HEK293 (cell line): ENCODE measurements around the gene NAPB.
A peak's percentile ranks its signal among the peaks of the same experiment; 100 is the strongest.

Experiments
- KLF10 ChIP-seq: fragments of 450-650 bp; IDR thresholded peaks from 2 replicates; pipeline ENCODE4 v1.5.1; 2018; ENCODE audit warnings: missing biosample characterization, mild to moderate bottlenecking, missing genetic modification characterization
- MEIS1 ChIP-seq: sonication (generic); formaldehyde crosslinking; IDR thresholded peaks from 2 replicates; pipeline ENCODE4 v1.8.1; 2022; ENCODE audit warnings: missing genetic modification reagents, mild to moderate bottlenecking, borderline replicate concordance
- RBAK ChIP-seq: fragments of 450-650 bp; formaldehyde crosslinking; IDR thresholded peaks from 2 replicates; pipeline ENCODE4 v1.5.1; 2016; ENCODE audit warnings: missing biosample characterization, missing genetic modification characterization
- SP7 ChIP-seq: fragments of 450-650 bp; formaldehyde crosslinking; IDR thresholded peaks from 2 replicates; pipeline ENCODE4 v1.5.1; 2016; ENCODE audit warnings: missing biosample characterization, missing genetic modification characterization
- ZBTB1 ChIP-seq: fragments of 450-650 bp; formaldehyde crosslinking; IDR thresholded peaks from 2 replicates; pipeline ENCODE4 v1.5.1; 2016; ENCODE audit warnings: missing biosample characterization, missing genetic modification characterization
- ZBTB20 ChIP-seq: fragments of 450-650 bp; formaldehyde crosslinking; IDR thresholded peaks from 2 replicates; pipeline ENCODE4 v1.5.1; 2016; ENCODE audit warnings: missing biosample characterization, missing genetic modification characterization
- ZFP69B ChIP-seq: fragments of 450-650 bp; formaldehyde crosslinking; IDR thresholded peaks from 2 replicates; pipeline ENCODE4 v1.5.1; 2016; ENCODE audit warnings: missing biosample characterization, missing genetic modification characterization
- ZNF184 ChIP-seq: fragments of 450-650 bp; IDR thresholded peaks from 2 replicates; pipeline ENCODE4 v1.5.1; 2018; ENCODE audit warnings: missing biosample characterization, mild to moderate bottlenecking, missing genetic modification characterization
- ZNF223 ChIP-seq: fragments of 450-650 bp; formaldehyde crosslinking; IDR thresholded peaks from 2 replicates; pipeline ENCODE4 v1.5.1; 2016; ENCODE audit warnings: missing biosample characterization, missing genetic modification characterization
- ZNF248 ChIP-seq: fragments of 450-650 bp; formaldehyde crosslinking; IDR thresholded peaks from 2 replicates; pipeline ENCODE4 v1.5.1; 2017; ENCODE audit warnings: missing biosample characterization, missing genetic modification characterization
- ZNF341 ChIP-seq: fragments of 450-650 bp; formaldehyde crosslinking; IDR thresholded peaks from 2 replicates; pipeline ENCODE4; 2016; ENCODE audit warnings: low read depth, missing biosample characterization, missing genetic modification characterization
- ZNF426 ChIP-seq: fragments of 450-650 bp; formaldehyde crosslinking; IDR thresholded peaks from 2 replicates; pipeline ENCODE4 v1.5.1; 2017; ENCODE audit warnings: missing biosample characterization, missing genetic modification characterization, mild to moderate bottlenecking, inconsistent platforms, moderate library complexity
- ZNF433 ChIP-seq: fragments of 450-650 bp; formaldehyde crosslinking; IDR thresholded peaks from 2 replicates; pipeline ENCODE4 v1.5.1; 2016; ENCODE audit warnings: missing biosample characterization, missing genetic modification characterization, low read depth
- ZNF510 ChIP-seq: fragments of 450-650 bp; formaldehyde crosslinking; IDR thresholded peaks from 2 replicates; pipeline ENCODE4 v1.5.1; 2018; ENCODE audit warnings: mild to moderate bottlenecking, missing genetic modification characterization, missing biosample characterization; ENCODE audit not compliant: insufficient replicate concordance
- ZNF530 ChIP-seq: fragments of 450-650 bp; formaldehyde crosslinking; IDR thresholded peaks from 2 replicates; pipeline ENCODE4 v1.5.1; 2016; ENCODE audit warnings: low read depth, missing biosample characterization, missing genetic modification characterization
- ZNF548 ChIP-seq: fragments of 450-650 bp; formaldehyde crosslinking; IDR thresholded peaks from 2 replicates; pipeline ENCODE4 v1.5.1; 2016; ENCODE audit warnings: missing biosample characterization, missing genetic modification characterization
- ZNF549 ChIP-seq: fragments of 450-650 bp; IDR thresholded peaks from 2 replicates; pipeline ENCODE4 v1.5.1; 2018; ENCODE audit warnings: missing biosample characterization, missing genetic modification characterization, mild to moderate bottlenecking, inconsistent platforms, moderate library complexity
- ZNF558 ChIP-seq: fragments of 450-650 bp; formaldehyde crosslinking; IDR thresholded peaks from 2 replicates; pipeline ENCODE4 v1.5.1; 2016; ENCODE audit warnings: missing biosample characterization, missing genetic modification characterization
- ZNF660 ChIP-seq: fragments of 450-650 bp; IDR thresholded peaks from 2 replicates; pipeline ENCODE4 v1.5.1; 2018; ENCODE audit warnings: missing biosample characterization, mild to moderate bottlenecking, missing genetic modification characterization
- ZNF664 ChIP-seq: fragments of 450-650 bp; formaldehyde crosslinking; IDR thresholded peaks from 2 replicates; pipeline ENCODE4 v1.5.1; 2016; ENCODE audit warnings: missing biosample characterization, missing genetic modification characterization
- ZNF768 ChIP-seq: fragments of 450-650 bp; formaldehyde crosslinking; IDR thresholded peaks from 2 replicates; pipeline ENCODE4 v1.5.1; 2018; ENCODE audit warnings: missing biosample characterization, mild to moderate bottlenecking, missing genetic modification characterization
- TF ChIP-seq, protein P1 (sequence below): fragments of 450-650 bp; formaldehyde crosslinking; optimal IDR thresholded peaks from 2 replicates; pipeline ENCODE3; 2016; ENCODE audit warnings: missing biosample characterization, mild to moderate bottlenecking, missing genetic modification characterization
- TF ChIP-seq, protein P2 (sequence below): fragments of 450-650 bp; formaldehyde crosslinking; IDR thresholded peaks from 2 replicates; pipeline ENCODE4 v1.5.1; 2017; ENCODE audit warnings: missing biosample characterization, missing genetic modification characterization
- TF ChIP-seq, protein P3 (sequence below): fragments of 450-650 bp; formaldehyde crosslinking; IDR thresholded peaks from 2 replicates; pipeline ENCODE4 v1.5.1; 2016; ENCODE audit warnings: missing biosample characterization, missing genetic modification characterization
- TF ChIP-seq, protein P4 (sequence below): fragments of 450-650 bp; formaldehyde crosslinking; IDR thresholded peaks from 2 replicates; pipeline ENCODE4 v1.5.1; 2016; ENCODE audit warnings: missing biosample characterization, missing genetic modification characterization
- TF ChIP-seq, protein P5 (sequence below): fragments of 450-650 bp; formaldehyde crosslinking; IDR thresholded peaks from 2 replicates; pipeline ENCODE4 v1.5.1; 2016; ENCODE audit warnings: missing biosample characterization, missing genetic modification characterization
- TF ChIP-seq, protein P6 (sequence below): fragments of 450-650 bp; formaldehyde crosslinking; IDR thresholded peaks from 2 replicates; pipeline ENCODE4 v1.5.1; 2017; ENCODE audit warnings: missing biosample characterization, missing genetic modification characterization
- TF ChIP-seq, protein P7 (sequence below): fragments of 450-650 bp; formaldehyde crosslinking; IDR thresholded peaks from 2 replicates; pipeline ENCODE4 v1.5.1; 2016; ENCODE audit warnings: missing biosample characterization, missing genetic modification characterization

Gene NAPB

DNA sequence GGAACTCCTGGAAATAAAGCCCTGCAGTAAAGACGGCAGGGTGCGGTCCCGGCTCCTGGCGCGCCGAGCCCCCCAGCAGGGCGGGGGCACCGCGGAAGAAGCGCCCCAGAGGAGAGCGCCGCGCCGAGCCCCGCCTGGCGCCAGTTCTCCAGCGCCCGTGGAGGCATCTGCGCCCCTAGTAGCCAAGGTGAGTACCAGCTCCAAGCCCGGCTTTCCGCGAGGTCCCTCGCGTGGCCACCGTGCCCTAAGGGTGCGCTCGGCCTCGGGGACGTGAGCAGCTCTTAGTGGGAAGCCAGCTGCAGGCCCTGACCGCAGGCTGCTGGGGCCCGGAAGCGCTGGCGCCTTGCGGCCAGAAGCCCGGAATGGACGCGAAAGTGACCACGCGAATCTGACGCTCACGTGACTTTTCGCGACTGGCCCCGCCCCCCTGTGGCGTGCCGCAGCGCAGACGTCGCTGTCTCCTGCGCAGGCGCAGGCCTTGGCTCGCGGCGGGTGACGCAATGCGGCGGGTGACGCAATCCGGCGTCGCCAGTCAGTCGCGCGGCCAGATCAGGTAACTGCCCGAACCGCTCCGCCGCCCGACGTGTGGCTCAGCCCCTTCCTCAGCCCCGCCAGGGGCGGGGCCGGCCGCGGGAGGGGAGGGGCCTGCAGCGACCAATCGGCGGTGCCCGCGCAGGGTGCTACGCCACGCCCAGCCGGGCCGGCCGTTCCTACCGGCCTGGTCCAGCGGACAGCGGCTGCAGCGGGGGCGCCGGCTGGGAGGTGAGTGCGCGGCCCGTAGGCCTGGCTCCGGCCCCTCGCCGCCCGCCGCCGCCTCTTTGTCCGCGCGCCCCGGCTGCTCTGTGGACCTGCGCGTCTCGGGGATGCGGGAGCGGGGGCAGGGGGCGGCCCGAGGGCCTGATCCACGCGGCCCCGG lies 59.6 kb downstream of the NAPB start, which contains the start of gene GZF1 (continued):
- TF ChIP-seq ZNF530: no peak
- no peak for TF ChIP-seq ZNF426 (tag by site-specific recombination)
- TF ChIP-seq ZNF223 (tag by site-specific recombination): no peak
- no peak for TF ChIP-seq ZBTB1 (tag by site-specific recombination)
- no peak for TF ChIP-seq ZNF549 (tag by site-specific recombination)
- no peak for TF ChIP-seq ZNF184
- TF ChIP-seq ZNF558 (tag by site-specific recombination): no peak
- no peak for TF ChIP-seq ZNF510 (tag by site-specific recombination)
- TF ChIP-seq ZNF248 (tag by site-specific recombination): no peak
- TF ChIP-seq, protein P1, sequence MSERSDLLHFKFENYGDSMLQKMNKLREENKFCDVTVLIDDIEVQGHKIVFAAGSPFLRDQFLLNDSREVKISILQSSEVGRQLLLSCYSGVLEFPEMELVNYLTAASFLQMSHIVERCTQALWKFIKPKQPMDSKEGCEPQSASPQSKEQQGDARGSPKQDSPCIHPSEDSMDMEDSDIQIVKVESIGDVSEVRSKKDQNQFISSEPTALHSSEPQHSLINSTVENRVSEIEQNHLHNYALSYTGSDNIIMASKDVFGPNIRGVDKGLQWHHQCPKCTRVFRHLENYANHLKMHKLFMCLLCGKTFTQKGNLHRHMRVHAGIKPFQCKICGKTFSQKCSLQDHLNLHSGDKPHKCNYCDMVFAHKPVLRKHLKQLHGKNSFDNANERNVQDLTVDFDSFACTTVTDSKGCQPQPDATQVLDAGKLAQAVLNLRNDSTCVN (tag by site-specific recombination): peak; percentile 94
- TF ChIP-seq, protein P2, sequence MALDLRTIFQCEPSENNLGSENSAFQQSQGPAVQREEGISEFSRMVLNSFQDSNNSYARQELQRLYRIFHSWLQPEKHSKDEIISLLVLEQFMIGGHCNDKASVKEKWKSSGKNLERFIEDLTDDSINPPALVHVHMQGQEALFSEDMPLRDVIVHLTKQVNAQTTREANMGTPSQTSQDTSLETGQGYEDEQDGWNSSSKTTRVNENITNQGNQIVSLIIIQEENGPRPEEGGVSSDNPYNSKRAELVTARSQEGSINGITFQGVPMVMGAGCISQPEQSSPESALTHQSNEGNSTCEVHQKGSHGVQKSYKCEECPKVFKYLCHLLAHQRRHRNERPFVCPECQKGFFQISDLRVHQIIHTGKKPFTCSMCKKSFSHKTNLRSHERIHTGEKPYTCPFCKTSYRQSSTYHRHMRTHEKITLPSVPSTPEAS (tag by site-specific recombination): no peak
- 0 out of 2 replicates have a peak, but pooled peaks have one; percentile 36 for TF ChIP-seq ZNF660
- TF ChIP-seq ZNF341 (tag by site-specific recombination): no peak; the same call in 1 of the 2 replicates
- no peak for TF ChIP-seq RBAK (tag by site-specific recombination)
- TF ChIP-seq ZNF664 (tag by site-specific recombination): no peak
- TF ChIP-seq ZNF768 (tag by site-specific recombination): no peak
- TF ChIP-seq, protein P3, sequence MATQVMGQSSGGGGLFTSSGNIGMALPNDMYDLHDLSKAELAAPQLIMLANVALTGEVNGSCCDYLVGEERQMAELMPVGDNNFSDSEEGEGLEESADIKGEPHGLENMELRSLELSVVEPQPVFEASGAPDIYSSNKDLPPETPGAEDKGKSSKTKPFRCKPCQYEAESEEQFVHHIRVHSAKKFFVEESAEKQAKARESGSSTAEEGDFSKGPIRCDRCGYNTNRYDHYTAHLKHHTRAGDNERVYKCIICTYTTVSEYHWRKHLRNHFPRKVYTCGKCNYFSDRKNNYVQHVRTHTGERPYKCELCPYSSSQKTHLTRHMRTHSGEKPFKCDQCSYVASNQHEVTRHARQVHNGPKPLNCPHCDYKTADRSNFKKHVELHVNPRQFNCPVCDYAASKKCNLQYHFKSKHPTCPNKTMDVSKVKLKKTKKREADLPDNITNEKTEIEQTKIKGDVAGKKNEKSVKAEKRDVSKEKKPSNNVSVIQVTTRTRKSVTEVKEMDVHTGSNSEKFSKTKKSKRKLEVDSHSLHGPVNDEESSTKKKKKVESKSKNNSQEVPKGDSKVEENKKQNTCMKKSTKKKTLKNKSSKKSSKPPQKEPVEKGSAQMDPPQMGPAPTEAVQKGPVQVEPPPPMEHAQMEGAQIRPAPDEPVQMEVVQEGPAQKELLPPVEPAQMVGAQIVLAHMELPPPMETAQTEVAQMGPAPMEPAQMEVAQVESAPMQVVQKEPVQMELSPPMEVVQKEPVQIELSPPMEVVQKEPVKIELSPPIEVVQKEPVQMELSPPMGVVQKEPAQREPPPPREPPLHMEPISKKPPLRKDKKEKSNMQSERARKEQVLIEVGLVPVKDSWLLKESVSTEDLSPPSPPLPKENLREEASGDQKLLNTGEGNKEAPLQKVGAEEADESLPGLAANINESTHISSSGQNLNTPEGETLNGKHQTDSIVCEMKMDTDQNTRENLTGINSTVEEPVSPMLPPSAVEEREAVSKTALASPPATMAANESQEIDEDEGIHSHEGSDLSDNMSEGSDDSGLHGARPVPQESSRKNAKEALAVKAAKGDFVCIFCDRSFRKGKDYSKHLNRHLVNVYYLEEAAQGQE (tag by site-specific recombination): no peak
- TF ChIP-seq, protein P4, sequence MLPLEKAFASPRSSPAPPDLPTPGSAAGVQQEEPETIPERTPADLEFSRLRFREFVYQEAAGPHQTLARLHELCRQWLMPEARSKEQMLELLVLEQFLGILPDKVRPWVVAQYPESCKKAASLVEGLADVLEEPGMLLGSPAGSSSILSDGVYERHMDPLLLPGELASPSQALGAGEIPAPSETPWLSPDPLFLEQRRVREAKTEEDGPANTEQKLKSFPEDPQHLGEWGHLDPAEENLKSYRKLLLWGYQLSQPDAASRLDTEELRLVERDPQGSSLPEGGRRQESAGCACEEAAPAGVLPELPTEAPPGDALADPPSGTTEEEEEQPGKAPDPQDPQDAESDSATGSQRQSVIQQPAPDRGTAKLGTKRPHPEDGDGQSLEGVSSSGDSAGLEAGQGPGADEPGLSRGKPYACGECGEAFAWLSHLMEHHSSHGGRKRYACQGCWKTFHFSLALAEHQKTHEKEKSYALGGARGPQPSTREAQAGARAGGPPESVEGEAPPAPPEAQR (tag by site-specific recombination): 0 out of 2 replicates have a peak, but pooled peaks have one; percentile 8
- TF ChIP-seq, protein P5, sequence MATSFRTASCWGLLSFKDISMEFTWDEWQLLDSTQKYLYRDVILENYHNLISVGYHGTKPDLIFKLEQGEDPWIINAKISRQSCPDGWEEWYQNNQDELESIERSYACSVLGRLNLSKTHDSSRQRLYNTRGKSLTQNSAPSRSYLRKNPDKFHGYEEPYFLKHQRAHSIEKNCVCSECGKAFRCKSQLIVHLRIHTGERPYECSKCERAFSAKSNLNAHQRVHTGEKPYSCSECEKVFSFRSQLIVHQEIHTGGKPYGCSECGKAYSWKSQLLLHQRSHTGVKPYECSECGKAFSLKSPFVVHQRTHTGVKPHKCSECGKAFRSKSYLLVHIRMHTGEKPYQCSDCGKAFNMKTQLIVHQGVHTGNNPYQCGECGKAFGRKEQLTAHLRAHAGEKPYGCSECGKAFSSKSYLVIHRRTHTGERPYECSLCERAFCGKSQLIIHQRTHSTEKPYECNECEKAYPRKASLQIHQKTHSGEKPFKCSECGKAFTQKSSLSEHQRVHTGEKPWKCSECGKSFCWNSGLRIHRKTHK: no peak
- no peak for TF ChIP-seq ZNF548 (tag by site-specific recombination)
- TF ChIP-seq, protein P6, sequence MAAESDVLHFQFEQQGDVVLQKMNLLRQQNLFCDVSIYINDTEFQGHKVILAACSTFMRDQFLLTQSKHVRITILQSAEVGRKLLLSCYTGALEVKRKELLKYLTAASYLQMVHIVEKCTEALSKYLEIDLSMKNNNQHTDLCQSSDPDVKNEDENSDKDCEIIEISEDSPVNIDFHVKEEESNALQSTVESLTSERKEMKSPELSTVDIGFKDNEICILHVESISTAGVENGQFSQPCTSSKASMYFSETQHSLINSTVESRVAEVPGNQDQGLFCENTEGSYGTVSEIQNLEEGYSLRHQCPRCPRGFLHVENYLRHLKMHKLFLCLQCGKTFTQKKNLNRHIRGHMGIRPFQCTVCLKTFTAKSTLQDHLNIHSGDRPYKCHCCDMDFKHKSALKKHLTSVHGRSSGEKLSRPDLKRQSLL: no peak; the same call in 1 of the 2 replicates
- TF ChIP-seq SP7 (tag by site-specific recombination): peak; percentile 85
- TF ChIP-seq ZBTB20 (tag by site-specific recombination): peak; percentile 68; the same call in 1 of the 2 replicates
- no peak for TF ChIP-seq ZNF433 (tag by site-specific recombination)
- TF ChIP-seq, protein P7, sequence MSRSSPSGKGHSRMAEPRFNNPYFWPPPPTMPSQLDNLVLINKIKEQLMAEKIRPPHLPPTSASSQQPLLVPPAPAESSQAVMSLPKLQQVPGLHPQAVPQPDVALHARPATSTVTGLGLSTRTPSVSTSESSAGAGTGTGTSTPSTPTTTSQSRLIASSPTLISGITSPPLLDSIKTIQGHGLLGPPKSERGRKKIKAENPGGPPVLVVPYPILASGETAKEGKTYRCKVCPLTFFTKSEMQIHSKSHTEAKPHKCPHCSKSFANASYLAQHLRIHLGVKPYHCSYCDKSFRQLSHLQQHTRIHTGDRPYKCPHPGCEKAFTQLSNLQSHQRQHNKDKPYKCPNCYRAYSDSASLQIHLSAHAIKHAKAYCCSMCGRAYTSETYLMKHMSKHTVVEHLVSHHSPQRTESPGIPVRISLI: no peak
- peak; percentile 69; the same call in 1 of the 2 replicates for TF ChIP-seq ZFP69B (tag by site-specific recombination)
- peak; percentile 94 for TF ChIP-seq KLF10 (tag by site-specific recombination)
- no peak for TF ChIP-seq MEIS1
